ENCODE results near the gene ITFG2. TPM values are rescaled to one million over a fixed set of nuclear protein-coding genes. Genes with fewer than 3 reads are reported as not detected.

The ITFG2 gene
- total RNA-seq, 3 donors from 2014 or later, result 39.7 to 46.9 (median 45.0) TPM

DNA sequence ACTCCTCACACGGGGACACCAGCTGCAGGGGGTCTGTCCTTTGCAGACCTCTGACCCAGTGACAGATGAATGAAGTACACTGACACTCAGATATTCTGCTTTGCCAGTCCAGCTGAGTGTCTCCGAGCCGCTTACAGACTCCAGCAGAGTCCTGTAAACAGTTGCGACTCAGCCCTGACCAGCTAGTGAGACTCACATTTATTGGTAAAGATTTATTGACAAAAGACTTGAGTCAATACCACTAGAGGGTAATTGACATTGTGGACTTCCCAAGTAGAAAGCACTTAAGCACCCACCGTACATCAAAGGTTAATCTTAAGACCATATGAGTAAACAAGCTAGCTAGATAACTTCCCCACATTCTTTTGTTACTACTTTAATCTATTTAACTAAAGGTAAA lies 27.5 kb upstream of the ITFG2 start:
- Mint-ChIP-seq H3K27me3 (ENCODE audit: low read depth) (peaks cover 10% of the 10 kb centered on the region), H3K4me1 (ENCODE audit: low read depth) (peaks cover 6% of the 10 kb centered on the region), H3K9me3 (no peaks in the 10 kb centered on the region), H3K36me3 (ENCODE audit: insufficient read depth) (no peaks in the 10 kb centered on the region), H3K4me3 (no peak overlapping the region)
- ATAC-seq (no peak), DNase-seq (no peak)

DNA sequence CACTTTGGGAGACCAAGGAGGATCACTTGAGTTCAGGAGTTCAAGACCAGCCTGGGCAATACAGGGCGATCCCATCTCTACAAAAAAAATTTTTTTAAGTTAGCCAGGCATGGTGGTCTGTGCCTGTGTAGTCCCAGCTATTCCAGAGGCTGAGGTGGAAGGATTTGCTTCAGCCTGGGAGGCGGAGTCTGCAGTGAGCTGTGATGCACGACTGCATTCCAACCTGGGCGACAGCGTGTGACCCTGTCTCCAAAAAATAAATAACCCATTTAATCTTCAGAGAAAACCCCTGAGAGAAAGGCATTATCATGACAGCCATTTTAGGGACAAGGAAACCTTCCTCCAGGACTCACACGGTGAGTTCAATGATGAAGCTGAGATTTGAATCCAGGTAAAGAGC lies 21.4 kb upstream of the ITFG2 start:
- Mint-ChIP-seq H3K27me3 (ENCODE audit: low read depth) (no peaks in the 10 kb centered on the region), H3K36me3 (ENCODE audit: insufficient read depth) (no peaks in the 10 kb centered on the region), H3K9me3 (no peaks in the 10 kb centered on the region), H3K4me3 (no peak overlapping the region), H3K4me1 (ENCODE audit: low read depth) (peaks cover 1% of the 10 kb centered on the region)
- no peak for ATAC-seq
- DNase-seq, result no peak

DNA sequence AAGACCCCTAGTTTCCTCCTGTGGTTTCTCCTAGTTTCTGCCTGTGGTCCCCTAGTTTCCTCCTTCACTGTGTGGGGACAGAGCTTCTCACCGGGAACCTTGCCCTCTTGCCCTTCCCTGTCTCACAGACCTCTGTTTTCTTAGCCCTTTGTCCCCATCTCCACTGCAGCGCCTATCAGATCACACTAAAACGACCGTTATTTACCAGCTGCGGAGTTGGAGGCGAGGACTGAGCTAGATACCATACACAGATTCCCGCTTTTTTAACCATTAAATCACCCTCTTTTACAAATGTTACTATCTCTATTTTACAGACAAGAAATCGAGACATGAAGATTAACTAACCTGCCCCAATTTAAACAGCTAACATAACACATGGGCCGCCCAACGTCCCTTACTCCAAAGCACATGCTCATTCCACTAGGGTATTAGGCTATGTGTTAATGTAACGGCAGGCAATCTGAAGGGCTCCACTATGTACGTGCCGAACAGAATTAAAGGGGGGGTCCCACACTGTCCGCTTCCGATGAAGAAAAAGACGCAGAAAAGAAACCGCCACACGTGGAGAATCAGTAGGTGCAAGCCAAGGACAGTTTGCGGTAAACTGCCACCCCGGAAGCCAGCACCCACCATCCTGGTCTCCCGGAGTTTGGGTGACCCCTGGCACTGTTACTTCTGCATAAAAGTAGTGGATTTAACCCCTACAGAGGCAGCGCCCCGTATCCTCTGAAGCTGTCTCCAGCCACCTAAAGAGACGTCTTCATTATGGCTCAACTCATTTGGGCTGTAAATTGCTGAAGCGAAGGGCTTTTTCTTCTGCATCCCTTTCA lies 19.6 kb upstream of the ITFG2 start:
- Mint-ChIP-seq H3K4me1 (ENCODE audit: low read depth) (peaks cover 16% of the 10 kb centered on the region), H3K27me3 (ENCODE audit: low read depth) (no peaks in the 10 kb centered on the region), H3K36me3 (ENCODE audit: insufficient read depth) (peaks cover 8% of the 10 kb centered on the region), H3K9me3 (no peaks in the 10 kb centered on the region), H3K4me3 (peak overlapping the region; percentile 80)
- no peak for DNase-seq
- no peak for ATAC-seq

DNA sequence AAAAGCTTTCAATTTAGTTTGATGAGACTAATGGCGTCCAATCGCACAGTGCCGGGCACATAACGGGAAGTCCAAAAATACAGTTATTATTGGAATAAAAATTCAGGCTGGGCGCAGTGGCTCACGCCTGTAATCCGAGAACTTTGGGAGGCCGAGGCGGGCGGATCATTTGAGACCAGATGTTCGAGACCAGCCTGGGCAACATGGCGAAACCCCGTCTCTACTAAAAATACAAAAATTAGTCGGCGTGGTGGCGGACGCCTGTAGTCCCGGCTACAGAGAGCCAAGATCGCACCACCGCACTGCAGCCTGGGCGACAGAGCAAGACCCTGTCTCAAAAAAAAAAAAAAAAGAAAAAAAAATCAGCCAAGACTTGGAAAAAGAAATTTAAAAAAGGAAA lies 18.9 kb upstream of the ITFG2 start:
- Mint-ChIP-seq H3K9me3 (no peaks in the 10 kb centered on the region), H3K4me1 (ENCODE audit: low read depth) (peaks cover 16% of the 10 kb centered on the region), H3K36me3 (ENCODE audit: insufficient read depth) (peaks cover 13% of the 10 kb centered on the region), H3K27me3 (ENCODE audit: low read depth) (no peaks in the 10 kb centered on the region), H3K4me3 (peak overlapping the region; percentile 80)
- DNase-seq, result no peak
- no peak for ATAC-seq

DNA sequence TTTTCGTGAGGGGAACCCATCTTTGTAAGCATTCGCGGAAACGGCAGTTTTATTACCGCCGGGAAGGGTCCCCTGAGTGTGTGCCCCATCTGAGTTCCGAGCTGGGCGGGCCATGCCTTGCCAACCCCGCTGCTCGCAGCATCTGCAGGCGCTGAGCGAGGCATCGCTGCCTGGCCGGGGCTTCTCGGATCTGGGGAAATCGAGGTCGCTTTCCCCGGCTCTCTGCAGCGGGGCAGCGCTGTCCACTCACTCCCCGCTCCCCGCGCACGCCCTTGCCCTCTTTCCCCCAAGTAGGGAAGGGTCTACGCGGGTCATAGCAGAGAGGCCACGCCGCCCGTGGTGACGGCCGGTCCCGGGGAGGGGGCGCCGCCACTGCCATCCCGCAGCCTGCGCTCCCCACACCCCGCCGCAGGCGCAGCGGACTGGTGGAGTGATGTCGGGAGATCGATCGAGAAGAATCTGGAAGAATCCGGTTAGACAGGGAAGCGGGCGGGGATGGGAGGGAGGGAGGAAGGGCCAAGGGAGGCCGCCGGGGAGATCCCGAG lies 18.2 kb upstream of the ITFG2 start:
- Mint-ChIP-seq H3K4me3 (peak overlapping the region; percentile 80), H3K9me3 (no peaks in the 10 kb centered on the region), H3K27me3 (ENCODE audit: low read depth) (no peaks in the 10 kb centered on the region), H3K4me1 (ENCODE audit: low read depth) (peaks cover 19% of the 10 kb centered on the region), H3K36me3 (ENCODE audit: insufficient read depth) (peaks cover 20% of the 10 kb centered on the region)
- ATAC-seq (peak; percentile 2 to 6), DNase-seq (no peak)

DNA sequence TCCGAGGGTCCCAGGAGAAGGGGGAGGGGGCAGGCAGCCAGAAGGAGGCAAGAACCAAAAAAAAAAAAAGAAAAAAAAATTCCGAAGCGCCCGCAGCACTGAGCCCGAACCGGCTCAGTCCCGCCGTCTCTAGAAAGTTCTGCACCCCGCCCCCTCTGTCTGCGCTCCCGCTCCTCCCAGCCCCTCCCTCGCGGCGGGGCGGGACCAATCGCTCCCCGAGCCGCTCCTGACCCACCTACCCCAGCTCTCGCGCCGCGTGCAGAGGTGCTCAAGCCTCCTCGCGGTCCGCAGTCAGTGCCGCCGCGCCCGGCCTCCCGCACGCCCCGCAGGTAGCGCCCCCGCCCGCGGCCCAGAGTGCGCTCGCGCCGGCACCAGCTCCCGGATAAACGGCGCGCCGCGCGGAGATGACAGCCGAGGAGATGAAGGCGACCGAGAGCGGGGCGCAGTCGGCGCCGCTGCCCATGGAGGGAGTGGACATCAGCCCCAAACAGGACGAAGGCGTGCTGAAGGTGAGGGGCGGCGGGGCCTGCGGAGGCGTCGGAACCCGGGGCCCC lies 17.7 kb upstream of the ITFG2 start, which contains the start of gene FKBP4:
TSS of gene FKBP4 (plus strand) at position 235 of the 554 bp plus-strand sequence. CDS start at position 405, 170 bp downstream.
- ATAC-seq (peak; percentile 89 to 90), DNase-seq (peak; percentile 86)
- peaks cover 22% of the 10 kb centered on the region for H3K36me3 Mint-ChIP-seq (ENCODE audit: insufficient read depth)
- H3K4me1 Mint-ChIP-seq (ENCODE audit: low read depth), result peaks cover 19% of the 10 kb centered on the region
- H3K27me3 Mint-ChIP-seq (ENCODE audit: low read depth), result no peaks in the 10 kb centered on the region
- H3K9me3 Mint-ChIP-seq, result no peaks in the 10 kb centered on the region
- peak within 1 kb of the TSS; percentile 92 for H3K4me3 Mint-ChIP-seq

DNA sequence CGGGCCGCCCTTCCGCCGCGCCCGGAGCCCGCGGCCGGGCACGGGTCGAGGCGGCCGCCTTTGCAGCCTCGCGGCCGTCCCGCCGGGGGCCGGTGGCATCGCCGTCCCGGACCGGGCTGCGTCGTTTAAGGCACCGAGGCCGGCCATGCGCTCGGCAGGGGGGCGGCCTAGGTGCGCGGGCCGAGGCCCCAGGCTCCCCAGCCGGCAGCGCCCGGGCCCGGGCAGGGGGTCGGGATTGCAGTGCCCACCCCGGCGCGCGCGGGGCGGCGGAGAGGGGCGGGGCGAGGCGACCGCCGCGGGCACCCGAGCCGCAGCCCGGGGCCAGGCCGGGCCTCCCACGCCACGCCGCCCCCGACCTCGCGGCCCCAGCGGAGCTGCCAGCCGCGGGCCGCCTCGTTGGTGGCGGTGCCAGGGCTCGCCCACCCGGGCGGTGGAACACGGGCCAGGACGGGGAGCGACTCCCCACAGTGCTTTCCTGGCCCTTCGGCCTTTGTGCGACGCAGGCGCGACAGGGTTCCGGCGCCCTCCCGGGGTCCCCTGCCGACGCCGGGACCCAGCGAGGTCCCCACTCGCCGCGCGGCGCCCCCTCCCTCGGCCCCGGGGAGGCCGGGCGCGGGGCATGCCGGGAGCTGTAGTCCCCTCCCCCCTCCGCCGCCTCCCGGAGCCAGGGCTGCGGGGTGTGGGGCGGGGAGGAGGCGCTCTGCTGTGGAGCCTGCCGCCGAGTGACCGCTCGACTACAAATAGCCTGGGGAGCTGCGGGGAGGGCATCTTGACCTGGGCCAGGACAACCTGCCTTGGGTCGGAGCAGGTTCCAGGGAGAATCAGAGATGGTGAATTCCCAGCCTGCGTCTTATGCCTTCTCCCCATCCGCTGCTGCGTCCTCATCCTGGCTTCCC lies 16.9 kb upstream of the ITFG2 start:
- H3K27me3 Mint-ChIP-seq (ENCODE audit: low read depth), result no peaks in the 10 kb centered on the region
- H3K4me3 Mint-ChIP-seq, result peak overlapping the region; percentile 92
- peaks cover 19% of the 10 kb centered on the region for H3K4me1 Mint-ChIP-seq (ENCODE audit: low read depth)
- H3K9me3 Mint-ChIP-seq, result no peaks in the 10 kb centered on the region
- H3K36me3 Mint-ChIP-seq (ENCODE audit: insufficient read depth), result peaks cover 29% of the 10 kb centered on the region
- peak; percentile 63 for DNase-seq
- peak; percentile 74 for ATAC-seq

DNA sequence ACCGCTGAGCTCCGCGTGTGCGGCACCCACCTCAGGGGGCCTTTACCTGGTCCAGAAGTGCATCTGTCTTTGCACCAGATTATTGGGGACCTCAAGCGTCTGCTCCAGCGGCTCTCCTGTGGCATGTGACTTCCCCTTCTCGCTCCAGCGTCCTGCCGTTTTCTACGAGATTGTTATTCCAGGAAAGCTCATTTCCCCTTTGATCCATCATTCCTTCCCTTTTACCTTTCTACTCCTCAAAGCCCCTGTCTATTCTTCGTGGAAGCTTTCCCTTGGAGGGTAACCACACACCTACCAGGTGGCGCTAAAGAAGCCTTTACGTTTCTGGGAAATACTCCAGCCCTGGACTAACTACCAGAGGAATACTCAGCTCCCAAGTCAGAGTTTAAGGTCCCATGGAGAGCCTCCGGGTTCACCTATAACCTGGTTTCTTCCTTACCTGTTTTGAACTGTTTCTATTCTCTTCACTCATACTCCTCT lies 16.2 kb upstream of the ITFG2 start:
- Mint-ChIP-seq H3K9me3 (no peaks in the 10 kb centered on the region), H3K4me3 (peak overlapping the region; percentile 92), H3K27me3 (ENCODE audit: low read depth) (no peaks in the 10 kb centered on the region), H3K36me3 (ENCODE audit: insufficient read depth) (peaks cover 34% of the 10 kb centered on the region), H3K4me1 (ENCODE audit: low read depth) (peaks cover 19% of the 10 kb centered on the region)
- DNase-seq, result no peak
- no peak for ATAC-seq

DNA sequence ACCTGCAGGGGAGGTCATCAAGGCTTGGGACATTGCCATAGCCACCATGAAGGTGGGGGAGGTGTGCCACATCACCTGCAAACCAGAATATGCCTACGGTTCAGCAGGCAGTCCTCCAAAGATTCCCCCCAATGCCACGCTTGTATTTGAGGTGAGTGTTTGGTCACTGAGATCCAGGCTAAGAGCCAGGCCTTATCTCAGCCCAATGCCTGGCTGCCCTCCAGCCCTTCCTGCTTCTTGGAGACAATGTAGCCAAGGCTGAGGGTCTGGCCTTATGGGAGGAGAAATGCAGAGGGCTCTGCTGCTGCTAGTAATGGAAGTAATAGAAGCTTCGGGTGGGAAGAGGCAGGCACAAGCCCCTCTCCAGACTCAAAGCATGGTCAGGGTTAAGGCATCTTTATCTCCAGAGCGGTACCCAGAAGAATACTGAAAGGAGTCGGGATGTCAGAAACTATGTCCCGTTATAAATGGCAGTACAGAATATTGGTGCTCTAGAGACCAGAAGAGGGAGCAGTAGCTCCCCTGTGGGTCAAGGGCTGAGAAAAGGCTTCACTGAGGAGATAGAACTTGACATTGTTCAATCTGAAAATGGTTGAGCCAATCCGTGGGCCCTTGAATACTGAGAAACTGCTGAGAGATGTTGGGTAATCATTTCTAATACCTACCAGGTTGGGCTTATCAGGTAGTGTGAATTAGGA lies 14.6 kb upstream of the ITFG2 start:
- no peaks in the 10 kb centered on the region for H3K27me3 Mint-ChIP-seq (ENCODE audit: low read depth)
- DNase-seq (no peak), ATAC-seq (no peak)
- H3K4me3 Mint-ChIP-seq, result peak overlapping the region; percentile 92
- H3K4me1 Mint-ChIP-seq (ENCODE audit: low read depth), result peaks cover 19% of the 10 kb centered on the region
- H3K9me3 Mint-ChIP-seq, result no peaks in the 10 kb centered on the region
- peaks cover 40% of the 10 kb centered on the region for H3K36me3 Mint-ChIP-seq (ENCODE audit: insufficient read depth)

DNA sequence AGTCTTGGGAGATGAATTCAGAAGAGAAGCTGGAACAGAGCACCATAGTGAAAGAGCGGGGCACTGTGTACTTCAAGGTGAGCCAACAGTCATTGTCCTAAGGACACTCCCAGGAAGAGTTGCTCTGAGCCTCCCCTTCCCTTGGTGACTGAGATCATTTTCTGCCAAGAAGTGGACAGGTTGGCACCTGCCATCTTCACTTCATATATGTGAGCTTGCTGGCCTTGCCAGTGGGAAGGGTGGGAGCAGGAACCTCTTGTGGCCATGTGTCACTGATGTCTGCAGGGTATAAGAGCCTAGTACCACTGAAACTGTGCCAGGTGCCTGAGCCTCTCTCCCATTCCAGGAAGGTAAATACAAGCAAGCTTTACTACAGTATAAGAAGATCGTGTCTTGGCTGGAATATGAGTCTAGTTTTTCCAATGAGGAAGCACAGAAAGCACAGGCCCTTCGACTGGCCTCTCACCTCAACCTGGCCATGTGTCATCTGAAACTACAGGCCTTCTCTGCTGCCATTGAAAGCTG lies 12.4 kb upstream of the ITFG2 start:
- DNase-seq (no peak), ATAC-seq (no peak)
- Mint-ChIP-seq H3K9me3 (no peaks in the 10 kb centered on the region), H3K36me3 (ENCODE audit: insufficient read depth) (peaks cover 53% of the 10 kb centered on the region), H3K27me3 (ENCODE audit: low read depth) (no peaks in the 10 kb centered on the region), H3K4me3 (no peak overlapping the region), H3K4me1 (ENCODE audit: low read depth) (peaks cover 19% of the 10 kb centered on the region)

DNA sequence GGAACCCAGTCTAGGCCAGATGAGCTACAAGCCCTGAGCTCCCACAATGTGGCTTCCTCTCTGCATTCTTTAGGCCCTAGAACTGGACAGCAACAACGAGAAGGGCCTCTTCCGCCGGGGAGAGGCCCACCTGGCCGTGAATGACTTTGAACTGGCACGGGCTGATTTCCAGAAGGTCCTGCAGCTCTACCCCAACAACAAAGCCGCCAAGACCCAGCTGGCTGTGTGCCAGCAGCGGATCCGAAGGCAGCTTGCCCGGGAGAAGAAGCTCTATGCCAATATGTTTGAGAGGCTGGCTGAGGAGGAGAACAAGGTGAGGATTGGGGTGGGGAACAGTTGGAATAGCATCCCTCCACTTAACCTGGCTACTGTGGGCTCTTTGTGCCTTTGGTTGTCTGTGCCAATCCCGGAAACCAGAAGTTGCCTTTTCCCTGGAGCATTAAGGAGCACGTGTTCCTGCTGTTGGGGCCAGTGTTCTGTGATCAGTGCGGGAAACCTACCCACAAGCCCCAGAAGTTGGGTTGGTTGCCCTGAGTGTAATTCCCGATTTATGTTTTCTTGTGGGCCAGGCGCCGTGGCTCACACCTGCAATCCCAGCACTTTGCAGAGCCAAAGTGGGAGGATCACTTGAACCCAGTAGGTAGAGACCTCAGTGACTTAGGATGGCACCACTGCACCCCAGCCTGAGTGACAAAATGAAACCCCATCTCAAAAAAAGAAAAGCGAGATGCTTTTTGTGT lies 11.3 kb upstream of the ITFG2 start:
- Mint-ChIP-seq H3K36me3 (ENCODE audit: insufficient read depth) (peaks cover 57% of the 10 kb centered on the region), H3K4me1 (ENCODE audit: low read depth) (peaks cover 16% of the 10 kb centered on the region), H3K9me3 (no peaks in the 10 kb centered on the region), H3K27me3 (ENCODE audit: low read depth) (no peaks in the 10 kb centered on the region), H3K4me3 (no peak overlapping the region)
- DNase-seq (no peak), ATAC-seq (no peak)

DNA sequence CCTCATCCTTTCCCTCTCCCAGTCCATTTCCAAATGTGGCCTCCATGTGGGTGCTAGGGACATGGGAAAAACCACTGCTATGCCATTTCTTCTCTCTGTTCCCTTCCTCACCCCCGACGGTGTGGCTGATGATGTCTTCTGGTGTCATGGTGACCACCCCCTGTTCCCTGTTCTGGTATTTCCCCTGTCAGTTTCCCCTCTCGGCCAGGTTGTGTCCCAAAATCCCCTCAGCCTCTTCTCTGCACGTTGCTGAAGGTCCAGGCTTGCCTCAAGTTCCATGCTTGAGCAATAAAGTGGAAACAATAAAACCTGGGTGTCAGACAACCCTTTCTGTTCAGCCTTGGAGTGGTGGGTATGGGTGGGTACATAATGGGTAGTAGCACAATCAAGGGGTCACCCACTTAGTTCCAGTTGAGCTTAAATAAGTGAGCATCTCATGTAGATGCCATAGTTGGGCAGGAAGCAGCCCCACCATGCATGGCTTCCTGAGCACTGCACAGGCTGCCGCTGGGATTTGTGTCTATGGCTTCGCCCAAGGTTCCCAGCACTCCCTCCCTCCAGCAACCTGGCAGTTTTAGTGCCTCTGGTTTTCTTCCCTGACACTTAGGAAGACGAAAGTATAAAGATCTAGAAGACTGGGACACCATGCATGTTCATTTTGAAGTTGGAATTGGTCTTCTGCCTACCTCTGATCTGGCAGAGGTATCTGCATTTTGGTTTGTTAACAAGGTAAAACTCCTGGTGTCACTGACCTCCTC lies 8.7 kb upstream of the ITFG2 start:
- H3K27me3 Mint-ChIP-seq (ENCODE audit: low read depth), result no peaks in the 10 kb centered on the region
- ATAC-seq, result no peak
- DNase-seq, result no peak
- peaks cover under 1% of the 10 kb centered on the region for H3K4me1 Mint-ChIP-seq (ENCODE audit: low read depth)
- no peaks in the 10 kb centered on the region for H3K9me3 Mint-ChIP-seq
- H3K36me3 Mint-ChIP-seq (ENCODE audit: insufficient read depth), result peaks cover 46% of the 10 kb centered on the region
- no peak overlapping the region for H3K4me3 Mint-ChIP-seq

Data from activated T-cell treated with anti-CD3 and anti-CD28 coated beads, Interleukin-2, amount 50 U/mL, for 4 hours (primary cell).